Skeletal muscle cell (primary cell): ENCODE measurements around the gene IRS1.

Source experiments
- DNase-seq: peaks from one replicate; pipeline ENCODE4 v3.0.0-alpha.2; 2010; ENCODE audit warnings: low read depth
- H3K4me3 ChIP-seq: 2 replicates; pipeline ENCODE4 v1.5.1; 2011; ENCODE audit warnings: low read depth, mild to moderate bottlenecking, control low read depth, low read length, moderate library complexity

Gene IRS1

GRCh38 chr2:226733927-226734564 is 65.6 kb downstream of the IRS1 start:
- DNase-seq: no peak
- no peak overlapping the region for H3K4me3 ChIP-seq

GRCh38 chr2:226733189-226733858 is 66.3 kb downstream of the IRS1 start:
- no peak overlapping the region for H3K4me3 ChIP-seq
- DNase-seq: no peak

GRCh38 chr2:226732478-226733188 is 67.0 kb downstream of the IRS1 start:
- no peak for DNase-seq
- H3K4me3 ChIP-seq: no peak overlapping the region

- H3K4me3 ChIP-seq: no peak overlapping the region
- no peak for DNase-seq
These were observed 69.1 kb downstream of the IRS1 start for GRCh38 chr2:226730481-226730880.

GRCh38 chr2:226728996-226729395 is 70.6 kb downstream of the IRS1 start:
- no peak for DNase-seq

GRCh38 chr2:226727251-226727650 is 72.4 kb downstream of the IRS1 start:
- no peak overlapping the region for H3K4me3 ChIP-seq
- no peak for DNase-seq

More at GRCh38 chr2:226728996-226729395, 70.6 kb downstream of the IRS1 start:
- no peak overlapping the region for H3K4me3 ChIP-seq

GRCh38 chr2:226726546-226726945 is 73.1 kb downstream of the IRS1 start:
- no peak overlapping the region for H3K4me3 ChIP-seq
- no peak for DNase-seq

GRCh38 chr2:226725126-226725860 is 74.3 kb downstream of the IRS1 start:
- no peak for DNase-seq
- no peak overlapping the region for H3K4me3 ChIP-seq

GRCh38 chr2:226721541-226721940 is 78.1 kb downstream of the IRS1 start:
- H3K4me3 ChIP-seq: no peak overlapping the region
- no peak for DNase-seq

- DNase-seq: no peak
- H3K4me3 ChIP-seq: no peak overlapping the region
These were observed 78.7 kb downstream of the IRS1 start for GRCh38 chr2:226720948-226721347.

- no peak for DNase-seq
- H3K4me3 ChIP-seq: no peak overlapping the region
These were observed 81.9 kb downstream of the IRS1 start for GRCh38 chr2:226717719-226718118.

GRCh38 chr2:226716126-226716525 is 83.5 kb downstream of the IRS1 start:
- no peak overlapping the region for H3K4me3 ChIP-seq
- DNase-seq: no peak

- H3K4me3 ChIP-seq: no peak overlapping the region
- no peak for DNase-seq
These were observed 84.2 kb downstream of the IRS1 start for GRCh38 chr2:226715347-226715990.

GRCh38 chr2:226712941-226713340 is 86.7 kb downstream of the IRS1 start:
- DNase-seq: no peak
- H3K4me3 ChIP-seq: no peak overlapping the region

- H3K4me3 ChIP-seq: no peak overlapping the region
- no peak for DNase-seq
These were observed 87.9 kb downstream of the IRS1 start for GRCh38 chr2:226711606-226712296.

- DNase-seq: peak; percentile 67
- H3K4me3 ChIP-seq: no peak overlapping the region
These were observed 92.1 kb downstream of the IRS1 start for GRCh38 chr2:226707499-226707898.

- no peak for DNase-seq
These were observed 93.7 kb downstream of the IRS1 start for GRCh38 chr2:226705965-226706364.

GRCh38 chr2:226705133-226705886 is 94.3 kb downstream of the IRS1 start:
- no peak for DNase-seq
- no peak overlapping the region for H3K4me3 ChIP-seq

More at GRCh38 chr2:226705965-226706364, 93.7 kb downstream of the IRS1 start:
- no peak overlapping the region for H3K4me3 ChIP-seq
